Caco-2 (cell line): ENCODE measurements around the gene NUDT3. TPM values are rescaled to one million over a fixed set of nuclear protein-coding genes. Genes with fewer than 3 reads are reported as not detected.

Experiments
- BruUV-seq: library from RNA; stranded (reverse); fragments of 400-500 nt; replicated peaks from 2 replicates; lab custom pipeline; 2021; lab: Mats Ljungman, UMichigan
- CTCF ChIA-PET: fragments of 300-600 bp; sonication (Branson Sonifier 250); formaldehyde crosslinking; loops from one replicate; lab custom pipeline; 2022; ENCODE audit warnings: antibody characterized with exemption; lab: Charles Lee
- POLR2A ChIA-PET: fragments of 300-600 bp; sonication (Branson Sonifier 250); formaldehyde crosslinking; loops from one replicate; lab custom pipeline; 2022; ENCODE audit warnings: antibody characterized with exemption; lab: Charles Lee
- DNase-seq, 2 experiments: peaks; one replicate each; pipeline versions ENCODE4 v3.0.0 to v3.0.0-alpha.2; 2020 to 2022
- H3K27me3 ChIP-seq: replicated peaks from 2 replicates; pipeline ENCODE4 v1.6.0; 2011; ENCODE audit warnings: low read length; ENCODE audit not compliant: control insufficient read depth, insufficient read depth
- H3K36me3 ChIP-seq: 2 replicates; pipeline ENCODE4 v1.5.1; 2011; ENCODE audit warnings: low read length; ENCODE audit not compliant: control insufficient read depth, insufficient read depth
- H3K4me1 ChIP-seq: fragments of 250-450 bp; sonication (Bioruptor Pico); 2 replicates; pipeline ENCODE4 v1.5.1; 2020; ENCODE audit warnings: mild to moderate bottlenecking
- H3K4me3 ChIP-seq: 2 replicates; pipeline ENCODE4 v1.5.1; 2011; ENCODE audit warnings: low read depth, mild to moderate bottlenecking, control low read depth, low read length
- H3K9me3 ChIP-seq: fragments of 250-450 bp; sonication (Bioruptor Pico); 2 replicates; pipeline ENCODE4 v1.5.1; 2020; ENCODE audit warnings: mild to moderate bottlenecking, moderate library complexity
- H3K27ac Mint-ChIP-seq: one replicate; pipeline ENCODE4 v1.8.0; 2022; ENCODE audit warnings: mixed read lengths; ENCODE audit not compliant: unreplicated experiment
- H3K27me3 Mint-ChIP-seq: one replicate; pipeline ENCODE4 v1.8.0; 2022; ENCODE audit warnings: mixed read lengths; ENCODE audit not compliant: insufficient read depth, unreplicated experiment
- H3K36me3 Mint-ChIP-seq: one replicate; pipeline ENCODE4 v1.8.0; 2022; ENCODE audit warnings: mild to moderate bottlenecking, mixed read lengths; ENCODE audit not compliant: insufficient read depth, unreplicated experiment
- H3K4me1 Mint-ChIP-seq: one replicate; pipeline ENCODE4 v1.8.0; 2022; ENCODE audit warnings: low read depth, mixed read lengths; ENCODE audit not compliant: unreplicated experiment
- H3K4me3 Mint-ChIP-seq: one replicate; pipeline ENCODE4 v1.8.0; 2022; ENCODE audit warnings: mild to moderate bottlenecking, moderate library complexity, mixed read lengths; ENCODE audit not compliant: unreplicated experiment
- H3K9me3 Mint-ChIP-seq: one replicate; pipeline ENCODE4 v1.8.0; 2022; ENCODE audit warnings: mixed read lengths; ENCODE audit not compliant: unreplicated experiment
- CTCF ChIP-seq, 2 experiments: fragments of 200-600 bp in 1 of 2; IDR thresholded peaks; 1 replicate in 1 of 2; 2 replicates in 1 of 2; pipeline versions ENCODE4 v1.5.1 to v1.8.0; 2011 to 2022; ENCODE audit warnings: antibody characterized with exemption in 1 of 2, control low read depth in 1 of 2, inconsistent platforms in 1 of 2, low read depth in 1 of 2, low read length in 1 of 2, mild to moderate bottlenecking in 1 of 2, moderate library complexity in 1 of 2; ENCODE audit not compliant: insufficient read depth in 1 of 2, severe bottlenecking in 1 of 2, unreplicated experiment in 1 of 2
- intact Hi-C: fragments of 100-400 bp; cut with micrococcal nuclease; formaldehyde crosslinking; loops from one replicate; pipeline ENCODE4 v1.10.0; 2022; ENCODE audit not compliant: unreplicated experiment
- total RNA-seq: library from RNA; stranded (reverse); gene quantifications from 2 replicates; pipeline ENCODE4 v1.2.3, GENCODE V29; 2022

Gene NUDT3
- total RNA-seq, 1 experiment from 2014 or later = 22.9 TPM

GRCh38 chr6:34439442-34439841 lies 47.0 kb upstream of the NUDT3 start:
- no peaks in the 10 kb centered on the region for H3K36me3 Mint-ChIP-seq
- no peaks in the 10 kb centered on the region for H3K4me1 ChIP-seq
- CTCF ChIA-PET = interaction anchor here (1.0 kb wide), 1 partner anchor 170 kb away, joined by 3 read pairs; no protein-coding TSS in a partner anchor

GRCh38 chr6:34438705-34439104 lies 46.2 kb upstream of the NUDT3 start:
- H3K27me3 Mint-ChIP-seq = no peaks in the 10 kb centered on the region
- Histone ChIP-seq H3K36me3 (no peaks in the 10 kb centered on the region), H3K9me3 (no peaks in the 10 kb centered on the region; the same call in 1 of the 2 replicates), H3K4me1 (no peaks in the 10 kb centered on the region), H3K4me3 (no peak overlapping the region), H3K27me3 (no peaks in the 10 kb centered on the region)
- H3K9me3 Mint-ChIP-seq = peaks cover 20% of the 10 kb centered on the region
- no peak for TF ChIP-seq CTCF (IDR thresholded peaks at IDR 0.05; ENCODE audit: insufficient read depth in 1 of 2, low read depth in 1 of 2, low read length in 1 of 2, severe bottlenecking in 1 of 2, unreplicated experiment in 1 of 2)
- no peaks in the 10 kb centered on the region for H3K36me3 Mint-ChIP-seq
- H3K4me1 Mint-ChIP-seq = no peaks in the 10 kb centered on the region
- POLR2A ChIA-PET = no interaction called here
- intact Hi-C loops = no loop called here
- no peak overlapping the region for H3K27ac Mint-ChIP-seq
- no peak overlapping the region for H3K4me3 Mint-ChIP-seq
- DNase-seq = no peak
- CTCF ChIA-PET = interaction anchor here (0.6 to 1.0 kb wide), 3 partner anchors 171 to 1103 kb away, joined by 3 to 4 read pairs (median 3); no protein-coding TSS in a partner anchor
- BruUV-seq = no TSS peak

More at GRCh38 chr6:34439442-34439841, 47.0 kb upstream of the NUDT3 start:
- POLR2A ChIA-PET = no interaction called here
- no peak for DNase-seq
- no TSS peak for BruUV-seq
- Histone ChIP-seq H3K4me3 (no peak overlapping the region), H3K9me3 (no peaks in the 10 kb centered on the region; the same call in 1 of the 2 replicates), H3K27me3 (no peaks in the 10 kb centered on the region), H3K36me3 (no peaks in the 10 kb centered on the region)
- H3K27ac Mint-ChIP-seq = no peak overlapping the region
- no peak overlapping the region for H3K4me3 Mint-ChIP-seq
- peaks cover 20% of the 10 kb centered on the region for H3K9me3 Mint-ChIP-seq
- TF ChIP-seq CTCF (IDR thresholded peaks at IDR 0.05; ENCODE audit: insufficient read depth in 1 of 2, low read depth in 1 of 2, low read length in 1 of 2, severe bottlenecking in 1 of 2, unreplicated experiment in 1 of 2) = no peak
- intact Hi-C loops = no loop called here
- H3K27me3 Mint-ChIP-seq = no peaks in the 10 kb centered on the region
- H3K4me1 Mint-ChIP-seq = no peaks in the 10 kb centered on the region

- no TSS peak for BruUV-seq
- Mint-ChIP-seq H3K9me3 (peaks cover 20% of the 10 kb centered on the region), H3K4me3 (no peak overlapping the region), H3K36me3 (no peaks in the 10 kb centered on the region), H3K27ac (no peak overlapping the region), H3K4me1 (no peaks in the 10 kb centered on the region), H3K27me3 (no peaks in the 10 kb centered on the region)
- Histone ChIP-seq H3K36me3 (no peaks in the 10 kb centered on the region), H3K4me3 (no peak overlapping the region), H3K4me1 (no peaks in the 10 kb centered on the region), H3K27me3 (no peaks in the 10 kb centered on the region), H3K9me3 (no peaks in the 10 kb centered on the region; the same call in 1 of the 2 replicates)
- no peak for TF ChIP-seq CTCF (IDR thresholded peaks at IDR 0.05; ENCODE audit: insufficient read depth in 1 of 2, low read depth in 1 of 2, low read length in 1 of 2, severe bottlenecking in 1 of 2, unreplicated experiment in 1 of 2)
- ChIA-PET CTCF (interaction anchor here (0.5 kb wide), 1 partner anchor 296 kb away, joined by 3 read pairs; no protein-coding TSS in a partner anchor), POLR2A (interaction anchor here (0.6 kb wide), 1 partner anchor 218 kb away, joined by 9 read pairs; no protein-coding TSS in a partner anchor)
- DNase-seq = no peak
- intact Hi-C loops = no loop called here
Measured at GRCh38 chr6:34437644-34437970, 45.1 kb upstream of the NUDT3 start.
